HG03378 (cell line): ENCODE measurements around the gene SP3.
A peak's percentile ranks its signal among the peaks of the same experiment; 100 is the strongest.

Experiments used
- ATAC-seq: cut with Tn5 transposase; IDR thresholded peaks from one replicate; pipeline ENCODE4 v1.9.1; 2021; ENCODE audit warnings: mild to moderate bottlenecking, moderate library complexity; ENCODE audit not compliant: unreplicated experiment

The SP3 gene

DNA sequence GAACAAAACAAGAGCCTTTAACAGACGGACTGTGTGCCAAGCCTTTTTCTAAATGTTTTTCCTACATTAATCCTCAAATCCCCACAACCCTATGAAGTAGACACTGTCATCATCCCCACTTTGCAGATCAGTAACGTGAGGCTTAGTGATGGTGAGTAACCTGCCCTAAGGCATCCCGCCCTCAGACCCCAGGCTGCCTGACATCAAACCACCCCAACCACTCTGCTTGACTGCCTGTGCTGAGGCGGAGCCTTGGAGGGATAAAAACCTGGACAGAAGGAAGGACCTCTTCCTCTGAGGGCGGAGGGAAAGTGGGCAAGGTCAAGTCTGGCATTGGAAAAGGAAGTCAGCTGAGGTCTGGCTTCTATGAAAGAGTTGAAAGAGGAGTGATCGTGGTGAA lies 104.6 kb downstream of the SP3 start:
- no peak for ATAC-seq

DNA sequence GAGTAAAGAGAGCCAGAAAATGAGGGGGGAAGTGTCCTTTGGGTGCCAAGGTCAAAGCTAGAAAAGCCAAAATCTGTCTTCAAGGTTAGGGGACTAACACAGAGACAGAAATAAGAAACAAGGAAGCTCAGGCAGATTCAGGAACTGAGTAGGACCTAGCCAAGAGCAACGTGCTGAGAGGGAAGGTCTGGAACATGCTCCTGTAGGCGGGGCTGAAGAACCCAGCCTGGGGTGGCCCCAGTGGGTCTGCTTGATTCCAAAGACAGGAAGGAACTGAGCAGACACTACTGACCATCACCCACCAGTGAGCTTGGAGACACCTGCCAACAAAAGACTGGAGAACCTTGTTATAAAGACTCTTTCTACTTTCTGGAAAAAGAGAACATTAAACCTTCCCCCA lies 105.1 kb downstream of the SP3 start:
- no peak for ATAC-seq

DNA sequence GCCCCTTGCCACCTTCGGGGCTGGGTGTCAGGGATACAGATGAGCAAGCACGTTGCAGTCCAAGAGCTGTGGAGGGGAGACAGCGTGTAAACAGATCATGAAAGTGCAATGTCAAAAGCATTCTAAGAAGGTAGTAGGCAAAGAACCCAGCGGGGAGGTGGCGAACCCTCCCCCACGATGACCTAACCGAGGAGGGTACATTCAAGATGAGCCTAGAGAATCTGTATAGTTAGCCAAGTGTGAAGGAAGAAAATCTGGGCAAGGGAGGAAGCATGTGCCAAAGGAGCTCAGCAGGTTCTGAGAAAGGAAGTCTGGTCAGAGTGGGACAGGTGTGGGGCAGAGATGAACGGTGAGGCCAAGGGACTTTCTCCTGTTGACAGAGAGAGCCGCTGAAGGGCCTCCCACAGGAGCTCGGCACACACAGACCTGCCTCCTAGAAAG lies 106.9 kb downstream of the SP3 start:
- ATAC-seq: peak; percentile 60
